Mammary epithelial cell (primary cell): ENCODE measurements around the gene SLC35E4.
"Not testable (repeated sequence)": the region's sequence is repeated elsewhere in the genome, so short reads cannot be mapped to it uniquely, and the experiment has no call there.

Source experiments
- CTCF ChIP-seq, 2 donors: IDR thresholded peaks in 1 of 2; conservative IDR thresholded peaks in 1 of 2; 2 replicates each; pipeline ENCODE4 v1.5.1; 2011 to 2012; ENCODE audit warnings: inconsistent platforms in 2 of 2, low read length in 2 of 2, mild to moderate bottlenecking in 2 of 2, control low read depth in 1 of 2, low read depth in 1 of 2; ENCODE audit not compliant: insufficient read depth in 1 of 2; ENCODE audit errors: extremely low read depth in 1 of 2
- EZH2 ChIP-seq: IDR thresholded peaks from 2 replicates; pipeline ENCODE4 v1.6.1; 2012; ENCODE audit warnings: low read length, inconsistent platforms, borderline replicate concordance

- not testable (repeated sequence) for TF ChIP-seq CTCF (conservative IDR thresholded peaks at IDR 0.05 in 1 of 2, IDR thresholded peaks at IDR 0.05 in 1 of 2; ENCODE audit: extremely low read depth in 1 of 2, insufficient read depth in 1 of 2, low read depth in 1 of 2, low read length in 2 of 2); EZH2
These were observed 43.2 kb upstream of the SLC35E4 start for GRCh38 chr22:30592360-30592713.
